Activated naive CD4-positive, alpha-beta T cell treated with anti-CD3 and anti-CD28 coated beads for 36 hours (primary cell): ENCODE results near the gene CGB1. TPM values are rescaled to one million over a fixed set of nuclear protein-coding genes. Genes with fewer than 3 reads are reported as not detected.

ENCODE experiments used
- CTCF ChIA-PET: fragments of 350-600 bp; sonication (Branson Sonifier 250); formaldehyde crosslinking; loops from one replicate; lab custom pipeline; 2021; ENCODE audit warnings: antibody characterized with exemption; lab: Charles Lee
- DNase-seq: peaks from one replicate; pipeline ENCODE4 v3.0.0-alpha.2; 2020
- H3K27ac Mint-ChIP-seq: one replicate; pipeline ENCODE4 v1.8.0; 2021; ENCODE audit warnings: mild to moderate bottlenecking, mixed read lengths
- H3K27me3 Mint-ChIP-seq: one replicate; pipeline ENCODE4 v1.8.0; 2021; ENCODE audit warnings: low read depth, mixed read lengths
- H3K36me3 Mint-ChIP-seq: one replicate; pipeline ENCODE4 v1.8.0; 2021; ENCODE audit warnings: low read depth, mixed read lengths
- H3K4me1 Mint-ChIP-seq: one replicate; pipeline ENCODE4 v1.8.0; 2021; ENCODE audit warnings: low read depth, mixed read lengths
- H3K4me3 Mint-ChIP-seq: one replicate; pipeline ENCODE4 v1.8.0; 2021; ENCODE audit warnings: mild to moderate bottlenecking, moderate library complexity, mixed read lengths
- H3K9me3 Mint-ChIP-seq: one replicate; pipeline ENCODE4 v1.8.0; 2021; ENCODE audit warnings: mixed read lengths
- intact Hi-C: fragments of 100-400 bp; cut with micrococcal nuclease; formaldehyde crosslinking; loops from one replicate; pipeline ENCODE4 v1.15.1; 2023
- microRNA-seq: library from miRNA; unstranded; fragments of <30 nt; microRNA quantifications from one replicate; pipeline ENCODE4 v1.2.0, GENCODE V29; 2022; ENCODE audit warnings: borderline microRNAs expressed, borderline replicate concordance
- total RNA-seq, 2 experiments: library from RNA; stranded (reverse); gene quantifications; one replicate each; pipeline ENCODE4 v1.2.3, GENCODE V29; 2021

Gene CGB1
- total RNA-seq, 2 experiments from 2014 or later: not detected

GRCh38 chr19:48989701-48990291 lies 46.9 kb downstream of the CGB1 start:
- no peak overlapping the region for H3K27ac Mint-ChIP-seq
- DNase-seq: no peak
- intact Hi-C loops: loop anchor here (5.0 to 10.0 kb wide), 3 partner anchors 205 to 625 kb away; partner anchors contain the start of genes CA11, SYNGR4 and TMEM143
- H3K4me1 Mint-ChIP-seq: peaks cover 45% of the 10 kb centered on the region
- H3K36me3 Mint-ChIP-seq: peaks cover 15% of the 10 kb centered on the region
- no peaks in the 10 kb centered on the region for H3K27me3 Mint-ChIP-seq
- no peaks in the 10 kb centered on the region for H3K9me3 Mint-ChIP-seq
- no peak overlapping the region for H3K4me3 Mint-ChIP-seq
- CTCF ChIA-PET: interaction anchor here (1.2 kb wide), 1 partner anchor 8 kb away, joined by 4 read pairs; no protein-coding TSS in a partner anchor

DNA sequence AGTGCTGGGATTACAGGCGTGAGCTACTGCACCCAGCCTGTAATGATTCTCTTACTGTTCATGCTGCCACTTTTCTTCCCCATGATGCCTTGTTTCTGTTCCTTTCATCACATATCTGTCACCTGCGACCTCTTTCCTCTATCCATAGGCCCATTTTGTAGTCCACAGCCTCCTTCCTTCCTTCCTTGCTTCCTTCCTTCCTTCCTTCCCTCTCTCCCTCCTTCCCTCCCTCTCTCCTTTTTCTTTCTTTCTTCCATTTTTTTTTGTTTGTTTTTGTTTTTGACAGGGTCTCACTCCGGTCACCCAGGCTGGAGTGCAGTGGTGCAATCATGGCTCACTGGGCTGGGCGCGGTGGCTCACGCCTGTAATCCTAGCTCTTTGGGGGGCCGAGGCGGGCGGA lies 47.8 kb downstream of the CGB1 start:
- intact Hi-C loops: no loop called here
- Mint-ChIP-seq H3K36me3 (peaks cover 12% of the 10 kb centered on the region), H3K9me3 (no peaks in the 10 kb centered on the region), H3K27me3 (no peaks in the 10 kb centered on the region), H3K4me3 (no peak overlapping the region), H3K27ac (no peak overlapping the region), H3K4me1 (peaks cover 40% of the 10 kb centered on the region)
- DNase-seq: no peak
- CTCF ChIA-PET: interaction anchor here (1.2 kb wide), 1 partner anchor 9 kb away, joined by 4 read pairs; no protein-coding TSS in a partner anchor

- CTCF ChIA-PET: no interaction called here
- H3K27me3 Mint-ChIP-seq: no peaks in the 10 kb centered on the region
- no peaks in the 10 kb centered on the region for H3K9me3 Mint-ChIP-seq
- H3K36me3 Mint-ChIP-seq: peaks cover 11% of the 10 kb centered on the region
- H3K4me3 Mint-ChIP-seq: no peak overlapping the region
- no peak overlapping the region for H3K27ac Mint-ChIP-seq
- intact Hi-C loops: no loop called here
- H3K4me1 Mint-ChIP-seq: peaks cover 38% of the 10 kb centered on the region
- DNase-seq: no peak
These were observed 48.4 kb downstream of the CGB1 start for GRCh38 chr19:48988286-48988685.

DNA sequence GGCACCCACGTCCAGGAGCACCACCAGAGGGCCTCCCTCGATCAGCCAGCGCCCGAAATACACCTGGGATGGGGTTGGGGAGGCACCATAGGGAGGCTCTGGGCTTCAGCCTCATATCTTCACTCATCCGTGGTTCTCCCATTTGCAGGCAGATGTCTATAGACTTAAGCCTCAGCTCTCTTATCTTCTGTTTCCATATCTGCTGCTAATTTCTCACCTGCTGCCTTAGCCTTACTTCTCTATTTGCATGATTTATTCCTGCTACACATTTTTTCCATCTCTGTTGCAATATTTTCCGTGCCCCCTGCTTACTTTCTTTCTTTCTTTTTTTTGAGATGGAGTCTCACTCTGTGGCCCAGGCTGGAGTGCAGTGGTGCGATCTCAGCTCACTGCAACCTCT lies 49.4 kb downstream of the CGB1 start:
- Mint-ChIP-seq H3K4me3 (no peak overlapping the region), H3K9me3 (no peaks in the 10 kb centered on the region), H3K36me3 (peaks cover 14% of the 10 kb centered on the region), H3K4me1 (peaks cover 36% of the 10 kb centered on the region), H3K27ac (no peak overlapping the region), H3K27me3 (no peaks in the 10 kb centered on the region)
- no peak for DNase-seq
- CTCF ChIA-PET: interaction anchor here (1.4 to 1.5 kb wide), 2 partner anchors 12 to 17 kb away, joined by 6 read pairs; no protein-coding TSS in a partner anchor
- intact Hi-C loops: no loop called here

DNA sequence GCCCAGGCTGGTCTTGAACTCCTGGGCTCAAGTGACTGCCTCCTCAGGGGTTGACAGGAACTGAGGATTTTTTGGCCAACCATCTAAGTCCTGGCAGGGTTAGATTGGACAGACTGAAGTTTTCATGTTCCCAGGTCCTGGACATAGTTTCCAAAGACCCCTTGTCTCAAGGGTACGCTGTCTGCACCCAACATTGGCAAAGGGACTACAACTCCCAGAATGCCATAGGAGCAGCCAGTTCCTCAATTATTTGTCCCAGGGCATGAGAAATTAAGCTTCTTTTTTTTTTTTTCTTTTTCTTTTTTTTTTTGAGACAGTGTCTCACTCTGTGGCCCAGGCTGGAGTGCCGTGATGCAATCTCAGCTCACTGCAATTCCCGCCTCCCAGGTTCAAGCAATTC lies 50.5 kb downstream of the CGB1 start:
- DNase-seq: no peak
- intact Hi-C loops: no loop called here
- Mint-ChIP-seq H3K4me3 (no peak overlapping the region), H3K27ac (no peak overlapping the region), H3K4me1 (peaks cover 28% of the 10 kb centered on the region), H3K9me3 (no peaks in the 10 kb centered on the region), H3K27me3 (no peaks in the 10 kb centered on the region), H3K36me3 (peaks cover 16% of the 10 kb centered on the region)
- CTCF ChIA-PET: interaction anchor here (1.4 to 1.5 kb wide), 2 partner anchors 14 to 16 kb away, joined by 6 read pairs; no protein-coding TSS in a partner anchor

DNA sequence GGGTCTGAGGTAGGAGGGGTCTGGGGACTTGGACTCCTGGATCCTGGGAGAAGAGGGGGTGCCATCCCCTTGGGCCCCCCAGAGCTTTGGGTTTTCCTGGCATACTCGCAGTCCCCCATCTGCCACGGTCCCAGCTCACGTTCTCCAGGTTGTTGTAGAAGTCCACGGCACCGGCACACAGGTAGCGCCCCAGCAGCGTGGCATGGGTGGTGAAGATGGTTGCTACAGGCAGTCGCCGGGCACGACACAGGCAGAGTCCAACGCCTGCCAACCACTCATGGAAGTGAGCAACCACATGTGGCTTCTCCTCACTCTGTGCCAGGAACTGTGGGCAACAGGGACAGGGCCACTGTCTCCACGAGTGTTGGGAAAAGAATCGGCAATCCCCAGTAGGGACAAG lies 51.0 kb downstream of the CGB1 start:
- DNase-seq: no peak
- Mint-ChIP-seq H3K27me3 (no peaks in the 10 kb centered on the region), H3K27ac (no peak overlapping the region), H3K9me3 (no peaks in the 10 kb centered on the region), H3K4me3 (no peak overlapping the region), H3K4me1 (peaks cover 24% of the 10 kb centered on the region), H3K36me3 (peaks cover 16% of the 10 kb centered on the region)
- CTCF ChIA-PET: interaction anchor here (3.5 kb wide), 1 partner anchor 7 kb away, joined by 19 read pairs; the partner anchor contains the start of genes GYS1 and RUVBL2
- intact Hi-C loops: no loop called here

Small RNA genes within 50 kb of the gene (microRNA-seq; reads per million reads assigned to microRNA genes)
- not detected for gene MIR6798

Other genes with a start within 250 kb of the CGB1 start
- 10 to 100 TPM; 66.4 to 66.8 TPM for gene BCAT2, start 225.9 kb downstream of the CGB1 start, total RNA-seq
- gene HSD17B14, start 200.4 kb downstream of the CGB1 start, total RNA-seq: under 1 TPM in 1 of 2 experiments, not detected in 1; 0.50 TPM
- 1 to 10 TPM; 8.3 to 8.8 TPM for gene PLEKHA4, start 168.3 kb downstream of the CGB1 start, total RNA-seq
- 10 to 100 TPM; 96.5 to 97.4 TPM for gene PPP1R15A, start 164.5 kb downstream of the CGB1 start, total RNA-seq
- under 1 TPM; 0.54 to 0.81 TPM for gene TULP2, start 138.2 kb downstream of the CGB1 start, total RNA-seq
- 100 to 1,000 TPM; 172 to 182 TPM for gene NUCB1, start 136.6 kb downstream of the CGB1 start, total RNA-seq
- 1 to 10 TPM; 4.2 to 4.5 TPM for gene DHDH, start 103.2 kb downstream of the CGB1 start, total RNA-seq
- 100 to 1,000 TPM; 267 to 302 TPM for gene BAX, start 82.0 kb downstream of the CGB1 start, total RNA-seq
- gene FTL, start 71.6 kb downstream of the CGB1 start, total RNA-seq: 1,000 to 10,000 TPM; 1,093 to 1,120 TPM
- 10 to 100 TPM; 29.6 to 31.2 TPM for gene GYS1, start 43.6 kb downstream of the CGB1 start, total RNA-seq
- gene RUVBL2, start 43.0 kb downstream of the CGB1 start, total RNA-seq: 100 to 1,000 TPM; 119 to 126 TPM
- gene LHB, start 19.8 kb downstream of the CGB1 start, total RNA-seq: not detected
- gene CGB3, start 12.6 kb downstream of the CGB1 start, total RNA-seq: not detected
- gene CGB2, start 5.0 kb downstream of the CGB1 start, total RNA-seq: not detected
- gene CGB5, start 7.0 kb upstream of the CGB1 start, total RNA-seq: not detected
- not detected for gene CGB8, start 12.2 kb upstream of the CGB1 start, total RNA-seq
- gene CGB7, start 20.9 kb upstream of the CGB1 start, total RNA-seq: not detected
- not detected for gene NTF4, start 27.9 kb upstream of the CGB1 start, total RNA-seq
- gene KCNA7, start 35.8 kb upstream of the CGB1 start, total RNA-seq: not detected
- 100 to 1,000 TPM; 163 to 166 TPM for gene SNRNP70, start 48.6 kb upstream of the CGB1 start, total RNA-seq
- gene LIN7B, start 77.5 kb upstream of the CGB1 start, total RNA-seq: 1 to 10 TPM; 3.4 to 3.8 TPM
- 1 to 10 TPM; 1.5 to 1.9 TPM for gene C19orf73, start 82.2 kb upstream of the CGB1 start, total RNA-seq
- 1 to 10 TPM; 4.6 to 4.9 TPM for gene PPFIA3, start 82.6 kb upstream of the CGB1 start, total RNA-seq
- gene HRC, start 118.5 kb upstream of the CGB1 start, total RNA-seq: not detected
- under 1 TPM; 0.22 to 0.62 TPM for gene TRPM4, start 120.9 kb upstream of the CGB1 start, total RNA-seq